SU-DHL-6 (cell line): Measurements from ENCODE around the gene ID3.
A peak's percentile ranks its signal among the peaks of the same experiment; 100 is the strongest.

ENCODE experiments used
- H2AFZ ChIP-seq: fragments of 200-600 bp; sonication (generic); 2 replicates; pipeline ENCODE4 v1.6.1; 2014; ENCODE audit warnings: low read depth, mild to moderate bottlenecking, moderate library complexity, mixed read lengths, antibody characterized with exemption, low read length; ENCODE audit not compliant: severe bottlenecking
- H3F3A ChIP-seq: fragments of 200-600 bp; shearing (Covaris generic); 2 replicates; pipeline ENCODE4 v1.6.0; 2016; ENCODE audit warnings: antibody characterized with exemption, mild to moderate bottlenecking; ENCODE audit not compliant: insufficient read depth
- H3K27ac ChIP-seq: fragments of 200-600 bp; sonication (generic); 2 replicates; pipeline ENCODE4 v1.5.1; 2016; ENCODE audit warnings: low read depth, mild to moderate bottlenecking, low read length, moderate library complexity, mixed read lengths
- H3K27me3 ChIP-seq: fragments of 200-600 bp; sonication (generic), shearing (Covaris generic); 2 replicates; pipeline ENCODE4 v1.6.0; 2014; ENCODE audit warnings: mild to moderate bottlenecking, low read length
- H3K36me3 ChIP-seq: fragments of 200-600 bp; sonication (generic); 2 replicates; pipeline ENCODE4 v1.6.1; 2014; ENCODE audit warnings: mild to moderate bottlenecking, low read length, mixed read lengths
- H3K4me2 ChIP-seq: fragments of 300-600, 200-600 bp; shearing (Covaris generic), sonication (generic); 2 replicates; pipeline ENCODE4 v1.6.0; 2014; ENCODE audit warnings: low read length, low read depth, mild to moderate bottlenecking; ENCODE audit not compliant: poor library complexity, severe bottlenecking
- H3K4me3 ChIP-seq: fragments of 200-600 bp; sonication (generic); 2 replicates; pipeline ENCODE4 v1.5.1; 2014; ENCODE audit warnings: antibody characterized with exemption, low read length, mild to moderate bottlenecking, mixed read lengths; ENCODE audit not compliant: insufficient read depth, poor library complexity, severe bottlenecking
- H3K79me2 ChIP-seq: fragments of 200-600 bp; sonication (generic); 2 replicates; pipeline ENCODE4 v1.6.1; 2014; ENCODE audit warnings: mild to moderate bottlenecking, low read length, moderate library complexity; ENCODE audit not compliant: insufficient read depth
- H3K9ac ChIP-seq: fragments of 200-600 bp; sonication (generic); 2 replicates; pipeline ENCODE4 v1.7.0; 2014; ENCODE audit warnings: mild to moderate bottlenecking, low read length
- H3K9me2 ChIP-seq: fragments of 200-600 bp; sonication (generic); replicated peaks from 2 replicates; pipeline ENCODE4 v1.6.1; 2014; ENCODE audit warnings: low read length; ENCODE audit not compliant: insufficient read depth
- H3K9me3 ChIP-seq: fragments of 200-600 bp; sonication (generic); 2 replicates; pipeline ENCODE4 v1.6.1; 2014; ENCODE audit warnings: low read length, mixed read lengths; ENCODE audit not compliant: insufficient read depth
- H4K20me1 ChIP-seq: fragments of 200-600 bp; sonication (generic); 2 replicates; pipeline ENCODE4 v1.6.1; 2014; ENCODE audit warnings: low read depth, mild to moderate bottlenecking, antibody characterized with exemption, low read length, moderate library complexity, mixed read lengths
- EZH2phosphoT487 ChIP-seq: fragments of 200-600 bp; sonication (generic), shearing (Covaris generic); conservative IDR thresholded peaks from 2 replicates; pipeline ENCODE4 v1.6.1; 2018; ENCODE audit warnings: mild to moderate bottlenecking, antibody characterized with exemption, low read length, moderate library complexity, mixed read lengths
- TF ChIP-seq, protein P1 (sequence below): fragments of 200-600 bp; sonication (generic); IDR thresholded peaks from one replicate; pipeline ENCODE4 v1.5.1; 2017; ENCODE audit warnings: antibody characterized with exemption, mild to moderate bottlenecking, low read length, moderate library complexity; ENCODE audit not compliant: insufficient read depth, poor library complexity, severe bottlenecking

Gene ID3

DNA sequence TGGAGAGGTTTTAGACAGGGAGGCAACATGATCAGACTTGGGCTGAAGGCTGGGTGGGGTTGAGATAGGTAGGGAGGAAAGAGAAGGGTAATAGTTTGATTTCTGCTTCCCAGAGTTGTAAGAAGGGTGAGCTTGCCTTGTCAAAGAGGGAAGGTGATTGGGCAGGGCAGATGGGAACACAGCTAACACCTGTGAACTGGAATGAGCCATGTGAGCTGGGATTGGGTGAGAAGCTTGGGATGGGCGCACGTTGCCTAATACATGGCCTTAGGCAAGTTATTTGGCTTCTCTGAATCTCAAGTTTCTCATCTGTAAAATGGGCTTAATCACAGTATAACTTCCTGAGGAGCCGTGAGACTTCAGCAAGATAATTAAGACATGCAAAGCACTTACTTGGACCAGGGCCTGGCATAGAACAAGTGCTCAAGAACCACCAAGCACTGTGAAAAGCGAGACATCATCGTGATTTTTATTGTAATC, 33.8 kb upstream of the ID3 start:
- Histone ChIP-seq H3K9ac (peak overlapping the region; percentile 57), H3K9me3 (no peaks in the 10 kb centered on the region), H3K27me3 (no peaks in the 10 kb centered on the region), H3K79me2 (no peaks in the 10 kb centered on the region), H3K36me3 (no peaks in the 10 kb centered on the region), H4K20me1 (no peaks in the 10 kb centered on the region), H3K27ac (peak overlapping the region; percentile 97), H3K9me2 (no peaks in the 10 kb centered on the region), H3K4me3 (peak overlapping the region; percentile 10), H3F3A (peaks cover 57% of the 10 kb centered on the region), H2AFZ (no peak overlapping the region), H3K4me2 (peak overlapping the region; percentile 54)
- no peak for TF ChIP-seq EZH2phosphoT487
- TF ChIP-seq, protein P1, sequence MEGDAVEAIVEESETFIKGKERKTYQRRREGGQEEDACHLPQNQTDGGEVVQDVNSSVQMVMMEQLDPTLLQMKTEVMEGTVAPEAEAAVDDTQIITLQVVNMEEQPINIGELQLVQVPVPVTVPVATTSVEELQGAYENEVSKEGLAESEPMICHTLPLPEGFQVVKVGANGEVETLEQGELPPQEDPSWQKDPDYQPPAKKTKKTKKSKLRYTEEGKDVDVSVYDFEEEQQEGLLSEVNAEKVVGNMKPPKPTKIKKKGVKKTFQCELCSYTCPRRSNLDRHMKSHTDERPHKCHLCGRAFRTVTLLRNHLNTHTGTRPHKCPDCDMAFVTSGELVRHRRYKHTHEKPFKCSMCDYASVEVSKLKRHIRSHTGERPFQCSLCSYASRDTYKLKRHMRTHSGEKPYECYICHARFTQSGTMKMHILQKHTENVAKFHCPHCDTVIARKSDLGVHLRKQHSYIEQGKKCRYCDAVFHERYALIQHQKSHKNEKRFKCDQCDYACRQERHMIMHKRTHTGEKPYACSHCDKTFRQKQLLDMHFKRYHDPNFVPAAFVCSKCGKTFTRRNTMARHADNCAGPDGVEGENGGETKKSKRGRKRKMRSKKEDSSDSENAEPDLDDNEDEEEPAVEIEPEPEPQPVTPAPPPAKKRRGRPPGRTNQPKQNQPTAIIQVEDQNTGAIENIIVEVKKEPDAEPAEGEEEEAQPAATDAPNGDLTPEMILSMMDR: no peak

DNA sequence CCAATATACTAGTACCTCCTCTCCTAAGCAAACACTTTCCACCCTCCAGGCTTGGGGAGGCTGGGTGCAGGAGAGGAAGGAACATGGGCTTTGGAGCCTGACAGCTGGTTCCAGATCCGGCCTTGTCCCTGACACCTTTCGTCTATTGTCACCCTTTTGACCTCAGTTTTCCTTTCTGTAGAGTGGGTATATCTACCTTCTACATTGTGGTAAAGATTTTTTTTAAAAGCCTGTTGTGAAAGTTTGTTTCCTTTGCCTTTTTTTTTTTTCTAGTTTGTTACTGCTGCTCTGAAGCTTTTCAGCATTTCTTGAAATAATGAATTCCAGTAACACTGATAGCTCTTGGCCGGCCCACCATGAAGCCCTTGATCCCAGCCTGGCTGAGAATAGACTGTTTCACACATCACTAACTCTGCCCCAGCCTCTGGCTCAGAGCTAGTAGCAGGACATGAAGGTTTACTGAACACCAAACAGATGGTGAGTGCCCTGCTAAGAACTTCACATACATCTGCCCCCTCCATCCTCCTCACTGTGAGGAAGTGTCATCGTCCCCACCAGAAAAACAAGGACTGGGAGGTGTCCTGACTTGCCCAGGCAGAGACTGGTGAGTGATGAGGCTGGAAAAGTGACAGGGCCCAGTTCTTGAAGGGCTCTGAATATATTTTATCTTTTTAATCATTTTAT, 33.0 kb upstream of the ID3 start:
- peaks cover 57% of the 10 kb centered on the region for H3F3A ChIP-seq
- H3K4me2 ChIP-seq: peak overlapping the region; percentile 54
- H3K27me3 ChIP-seq: no peaks in the 10 kb centered on the region
- no peaks in the 10 kb centered on the region for H3K9me2 ChIP-seq
- H4K20me1 ChIP-seq: no peaks in the 10 kb centered on the region
- H3K4me3 ChIP-seq: peak overlapping the region; percentile 10
- peak overlapping the region; percentile 57 for H3K9ac ChIP-seq
- no peaks in the 10 kb centered on the region for H3K36me3 ChIP-seq
- no peak overlapping the region for H2AFZ ChIP-seq
- no peak for TF ChIP-seq EZH2phosphoT487
- TF ChIP-seq, protein P1: no peak
- H3K79me2 ChIP-seq: no peaks in the 10 kb centered on the region
- no peaks in the 10 kb centered on the region for H3K9me3 ChIP-seq
- peak overlapping the region; percentile 97 for H3K27ac ChIP-seq

DNA sequence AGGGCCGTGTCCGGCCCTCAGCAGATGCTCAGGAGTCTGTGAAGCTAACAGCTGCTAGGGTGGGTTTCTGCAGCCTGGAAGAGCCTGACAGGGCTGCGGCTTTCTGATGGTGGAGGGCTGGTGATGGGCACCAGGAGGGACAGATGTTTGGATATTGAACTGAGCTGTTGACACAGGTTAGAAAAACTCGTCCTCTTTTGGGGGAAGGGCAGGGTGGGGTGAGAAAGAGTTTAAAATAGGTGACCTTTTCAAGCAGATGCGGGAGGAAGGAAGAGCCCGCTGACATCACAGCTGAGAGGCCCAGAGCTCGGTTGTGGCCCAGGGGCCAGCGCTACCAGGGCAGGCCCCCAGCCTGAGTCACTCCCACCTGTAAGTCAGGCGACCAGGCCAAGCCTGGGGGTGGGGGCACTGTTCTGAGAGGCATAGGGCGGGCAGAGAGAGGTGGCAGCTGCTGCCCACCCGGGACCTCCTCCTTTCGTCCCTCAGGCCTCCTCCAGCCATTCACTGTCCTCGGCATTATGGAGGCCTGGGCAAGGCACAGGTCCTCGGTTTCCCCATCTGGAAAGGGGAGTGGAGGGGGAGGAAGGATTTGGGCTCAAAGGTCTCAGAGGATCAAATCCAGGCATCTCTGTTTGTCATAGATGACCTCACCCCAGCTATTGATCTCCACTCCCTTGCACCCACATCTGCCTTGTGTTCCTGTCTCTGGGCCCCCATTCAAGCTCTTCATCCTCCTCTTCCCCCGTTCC, 32.3 kb upstream of the ID3 start:
- no peaks in the 10 kb centered on the region for H3K36me3 ChIP-seq
- no peaks in the 10 kb centered on the region for H3K9me3 ChIP-seq
- peak overlapping the region; percentile 97 for H3K27ac ChIP-seq
- H3K9me2 ChIP-seq: no peaks in the 10 kb centered on the region
- no peaks in the 10 kb centered on the region for H4K20me1 ChIP-seq
- no peak overlapping the region for H2AFZ ChIP-seq
- peak overlapping the region; percentile 57 for H3K9ac ChIP-seq
- H3K27me3 ChIP-seq: no peaks in the 10 kb centered on the region
- H3K4me3 ChIP-seq: peak overlapping the region; percentile 8
- H3K4me2 ChIP-seq: peak overlapping the region; percentile 54
- peaks cover 57% of the 10 kb centered on the region for H3F3A ChIP-seq
- TF ChIP-seq, protein P1: no peak
- TF ChIP-seq EZH2phosphoT487: no peak
- no peaks in the 10 kb centered on the region for H3K79me2 ChIP-seq
